BE2C (cell line): ENCODE results near the gene EXOC4.

Experiments used
- DNase-seq: peaks from one replicate; pipeline ENCODE4 v3.0.0-alpha.2; 2020
- H3K27me3 ChIP-seq: fragments of 250-450 bp; sonication (Bioruptor Pico); 2 replicates; pipeline ENCODE4 v1.5.1; 2020; ENCODE audit warnings: mild to moderate bottlenecking
- H3K36me3 ChIP-seq: fragments of 250-450 bp; sonication (Bioruptor Pico); 2 replicates; pipeline ENCODE4 v1.5.1; 2020; ENCODE audit warnings: mild to moderate bottlenecking
- H3K4me1 ChIP-seq: fragments of 250-450 bp; sonication (Bioruptor Pico); 2 replicates; pipeline ENCODE4 v1.5.1; 2020
- H3K4me3 ChIP-seq: 2 replicates; pipeline ENCODE4 v1.5.1; 2011; ENCODE audit warnings: low read depth, low read length
- H3K9me3 ChIP-seq: fragments of 250-450 bp; sonication (Bioruptor Pico); 2 replicates; pipeline ENCODE4 v1.5.1; 2020
- TF ChIP-seq, protein P1 (sequence below): IDR thresholded peaks from 2 replicates; pipeline ENCODE4 v1.5.1; 2012; ENCODE audit warnings: mild to moderate bottlenecking, low read depth, low read length

EXOC4 gene

DNA sequence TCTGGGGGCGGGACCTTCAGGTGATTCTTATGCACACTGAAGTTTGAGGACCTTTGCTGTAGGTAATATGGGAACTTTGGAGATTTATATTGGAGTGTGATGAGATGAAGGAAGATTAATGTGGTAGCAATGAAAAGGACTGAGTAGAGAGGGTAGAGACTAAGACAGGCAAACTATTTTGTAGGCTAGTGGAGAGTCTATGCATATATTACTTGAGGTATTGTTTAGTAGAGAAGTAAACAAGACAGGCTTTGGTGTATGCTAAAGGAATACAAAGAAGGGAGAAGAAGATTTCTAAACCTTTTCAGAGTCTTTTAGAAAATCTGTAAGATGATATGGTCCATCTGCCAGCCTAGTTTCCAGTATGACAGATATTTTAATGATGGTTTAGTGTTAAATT, 129.1 kb downstream of the EXOC4 start:
- Histone ChIP-seq H3K4me1 (no peaks in the 10 kb centered on the region), H3K4me3 (no peak overlapping the region), H3K27me3 (no peaks in the 10 kb centered on the region), H3K36me3 (no peaks in the 10 kb centered on the region), H3K9me3 (no peaks in the 10 kb centered on the region)
- TF ChIP-seq, protein P1, sequence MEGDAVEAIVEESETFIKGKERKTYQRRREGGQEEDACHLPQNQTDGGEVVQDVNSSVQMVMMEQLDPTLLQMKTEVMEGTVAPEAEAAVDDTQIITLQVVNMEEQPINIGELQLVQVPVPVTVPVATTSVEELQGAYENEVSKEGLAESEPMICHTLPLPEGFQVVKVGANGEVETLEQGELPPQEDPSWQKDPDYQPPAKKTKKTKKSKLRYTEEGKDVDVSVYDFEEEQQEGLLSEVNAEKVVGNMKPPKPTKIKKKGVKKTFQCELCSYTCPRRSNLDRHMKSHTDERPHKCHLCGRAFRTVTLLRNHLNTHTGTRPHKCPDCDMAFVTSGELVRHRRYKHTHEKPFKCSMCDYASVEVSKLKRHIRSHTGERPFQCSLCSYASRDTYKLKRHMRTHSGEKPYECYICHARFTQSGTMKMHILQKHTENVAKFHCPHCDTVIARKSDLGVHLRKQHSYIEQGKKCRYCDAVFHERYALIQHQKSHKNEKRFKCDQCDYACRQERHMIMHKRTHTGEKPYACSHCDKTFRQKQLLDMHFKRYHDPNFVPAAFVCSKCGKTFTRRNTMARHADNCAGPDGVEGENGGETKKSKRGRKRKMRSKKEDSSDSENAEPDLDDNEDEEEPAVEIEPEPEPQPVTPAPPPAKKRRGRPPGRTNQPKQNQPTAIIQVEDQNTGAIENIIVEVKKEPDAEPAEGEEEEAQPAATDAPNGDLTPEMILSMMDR: no peak
- no peak for DNase-seq

DNA sequence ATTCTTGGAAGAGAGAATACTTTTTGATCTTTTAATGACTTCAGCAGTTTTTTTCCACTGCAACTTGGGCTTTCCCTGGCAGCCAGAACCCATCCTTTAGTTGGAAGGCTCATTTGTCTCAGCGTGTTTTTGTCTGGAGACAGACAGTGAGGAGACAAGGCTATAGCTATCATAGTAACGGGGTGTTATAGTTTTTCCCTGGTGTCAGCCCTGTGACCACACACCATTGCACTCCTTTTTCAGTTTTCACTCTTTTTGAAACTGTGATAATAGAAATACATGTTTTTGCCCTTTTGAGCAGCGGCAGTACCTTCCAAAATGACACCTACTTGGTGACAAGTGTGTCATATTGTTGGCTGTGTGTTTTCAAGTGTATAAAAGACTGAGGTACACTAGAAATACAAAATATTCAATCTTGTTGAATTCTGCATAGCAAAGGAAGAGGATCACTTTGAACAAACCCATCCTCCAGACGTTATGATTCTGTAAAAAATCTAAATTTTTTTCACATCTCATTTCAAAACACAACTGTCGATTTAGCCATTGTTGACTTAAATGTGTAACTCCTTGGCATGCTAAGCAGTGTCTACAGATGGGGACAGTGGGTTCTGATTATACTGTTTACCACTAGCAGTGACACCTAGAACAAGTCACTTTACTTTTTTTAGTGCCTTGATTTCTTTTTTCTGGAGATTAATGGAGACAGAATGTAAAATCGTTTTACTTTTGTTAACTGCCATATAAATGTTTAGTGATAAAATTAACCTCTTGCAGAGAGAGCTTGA, 130.1 kb downstream of the EXOC4 start:
- DNase-seq: no peak
- H3K36me3 ChIP-seq: no peaks in the 10 kb centered on the region
- H3K9me3 ChIP-seq: no peaks in the 10 kb centered on the region
- H3K4me1 ChIP-seq: no peaks in the 10 kb centered on the region
- TF ChIP-seq, protein P1: no peak
- no peak overlapping the region for H3K4me3 ChIP-seq
- H3K27me3 ChIP-seq: no peaks in the 10 kb centered on the region

GRCh38 chr7:133386205-133386604, 133.3 kb downstream of the EXOC4 start:
- no peaks in the 10 kb centered on the region for H3K27me3 ChIP-seq
- no peaks in the 10 kb centered on the region for H3K9me3 ChIP-seq
- no peaks in the 10 kb centered on the region; the same call in 1 of the 2 replicates for H3K4me1 ChIP-seq
- no peak overlapping the region for H3K4me3 ChIP-seq
- TF ChIP-seq, protein P1: no peak
- H3K36me3 ChIP-seq: no peaks in the 10 kb centered on the region
- no peak for DNase-seq

DNA sequence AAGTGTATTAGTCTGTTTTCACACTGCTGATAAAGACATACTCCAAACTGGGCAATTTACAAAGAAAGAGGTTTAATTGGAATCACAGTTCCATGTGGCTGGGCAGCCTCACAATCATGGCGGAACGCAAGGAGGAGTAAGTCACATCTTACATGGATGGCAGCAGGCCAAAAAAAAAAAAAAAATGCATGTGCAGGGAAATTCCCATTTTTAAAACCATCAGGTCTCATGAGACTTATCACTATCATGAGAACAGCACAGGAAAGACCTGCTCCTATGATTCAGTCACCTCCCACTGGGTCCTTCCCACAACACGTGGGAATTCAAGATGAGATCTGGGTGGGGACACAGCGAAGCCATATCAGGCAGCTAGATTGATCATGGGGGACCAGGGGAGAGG, 136.8 kb downstream of the EXOC4 start:
- TF ChIP-seq, protein P1: no peak
- Histone ChIP-seq H3K9me3 (no peaks in the 10 kb centered on the region), H3K4me1 (no peaks in the 10 kb centered on the region; the same call in 1 of the 2 replicates), H3K36me3 (no peaks in the 10 kb centered on the region), H3K4me3 (no peak overlapping the region), H3K27me3 (no peaks in the 10 kb centered on the region)
- no peak for DNase-seq

DNA sequence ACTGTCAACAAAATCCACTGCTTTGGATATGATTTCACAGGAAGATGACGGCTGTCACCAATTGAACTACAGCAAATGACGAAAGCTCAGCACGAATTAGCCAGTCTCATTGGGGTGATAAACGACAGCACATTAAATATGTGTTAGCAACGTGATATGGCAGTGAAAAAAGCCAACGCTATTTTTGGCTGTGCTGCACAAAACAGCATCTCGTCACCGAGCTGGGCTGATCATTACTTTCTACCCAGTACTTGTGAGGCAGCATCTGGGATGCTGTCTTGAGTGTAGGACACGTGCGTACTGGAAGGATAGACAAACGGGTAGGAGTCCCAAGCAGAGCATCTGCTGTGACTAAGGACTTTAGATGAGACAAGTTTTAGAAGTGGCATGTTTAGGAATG, 138.3 kb downstream of the EXOC4 start:
- no peaks in the 10 kb centered on the region for H3K9me3 ChIP-seq
- TF ChIP-seq, protein P1: no peak
- no peaks in the 10 kb centered on the region for H3K27me3 ChIP-seq
- no peaks in the 10 kb centered on the region for H3K36me3 ChIP-seq
- H3K4me3 ChIP-seq: no peak overlapping the region
- no peak for DNase-seq
- H3K4me1 ChIP-seq: no peaks in the 10 kb centered on the region; the same call in 1 of the 2 replicates

GRCh38 chr7:133394369-133394768, 141.5 kb downstream of the EXOC4 start:
- no peak for DNase-seq
- no peaks in the 10 kb centered on the region for H3K27me3 ChIP-seq
- TF ChIP-seq, protein P1: no peak
- no peaks in the 10 kb centered on the region for H3K36me3 ChIP-seq
- no peaks in the 10 kb centered on the region for H3K9me3 ChIP-seq
- no peak overlapping the region for H3K4me3 ChIP-seq
- H3K4me1 ChIP-seq: no peaks in the 10 kb centered on the region; the same call in 1 of the 2 replicates
